ENCODE results near the gene PLXND1.

Gene PLXND1

DNA sequence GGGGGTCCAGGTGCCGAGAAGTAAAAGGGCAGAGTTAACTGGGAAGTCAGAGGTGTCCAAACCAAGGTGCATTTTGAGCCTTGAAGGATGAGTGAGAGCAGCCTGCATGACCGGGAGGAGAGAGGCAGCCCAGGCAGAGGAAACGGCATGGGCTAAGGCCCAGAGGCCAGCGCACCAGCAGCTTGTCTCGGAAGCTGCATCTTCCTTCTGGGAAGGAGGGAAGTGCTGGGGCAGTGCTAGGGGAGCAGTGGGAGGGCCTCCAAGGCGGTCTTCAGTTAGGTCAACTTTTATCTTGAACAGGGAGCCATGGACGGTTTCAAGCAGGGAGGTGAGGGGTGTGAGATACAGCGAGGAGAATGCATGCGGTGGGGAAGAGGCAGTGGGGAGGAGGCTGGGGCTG is 62.5 kb downstream of the PLXND1 start:
- no peak for DNase-seq

DNA sequence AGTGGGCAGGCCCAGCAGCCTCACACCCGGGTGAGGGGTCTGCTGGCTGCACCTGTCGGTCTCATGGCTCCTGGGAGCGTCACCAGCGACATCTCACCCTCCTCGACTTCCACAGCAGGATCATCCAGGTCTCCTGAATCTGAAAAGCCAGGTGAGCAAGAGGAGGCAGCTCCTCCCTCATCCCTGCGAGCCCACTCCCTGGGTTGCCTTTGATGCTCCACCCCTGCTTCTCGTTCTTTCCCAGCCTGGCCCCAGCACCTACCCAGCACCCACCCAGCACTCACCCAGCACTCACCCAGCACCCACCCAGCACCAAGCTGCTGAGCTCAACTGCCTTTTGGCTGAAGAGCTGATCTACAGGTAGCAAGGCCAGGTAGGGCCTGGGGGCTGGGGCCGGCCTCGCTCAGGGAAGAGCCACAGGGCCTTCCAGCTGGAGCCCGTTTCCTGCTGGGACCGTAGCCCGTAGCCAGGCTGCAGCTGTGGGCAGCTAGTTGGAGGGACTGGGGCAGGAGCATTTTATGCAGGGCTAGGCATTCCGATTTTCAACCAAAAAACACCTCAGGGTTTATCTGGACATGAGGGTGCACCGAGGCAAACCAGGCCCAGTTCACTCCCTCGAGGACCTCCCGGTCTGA is 63.2 kb downstream of the PLXND1 start, which contains the start of gene H1-8:
TSS of gene H1-8 (plus strand) at position 20 of the 635 bp plus-strand sequence. CDS start at position 64, 44 bp downstream.
- DNase-seq: no peak

DNA sequence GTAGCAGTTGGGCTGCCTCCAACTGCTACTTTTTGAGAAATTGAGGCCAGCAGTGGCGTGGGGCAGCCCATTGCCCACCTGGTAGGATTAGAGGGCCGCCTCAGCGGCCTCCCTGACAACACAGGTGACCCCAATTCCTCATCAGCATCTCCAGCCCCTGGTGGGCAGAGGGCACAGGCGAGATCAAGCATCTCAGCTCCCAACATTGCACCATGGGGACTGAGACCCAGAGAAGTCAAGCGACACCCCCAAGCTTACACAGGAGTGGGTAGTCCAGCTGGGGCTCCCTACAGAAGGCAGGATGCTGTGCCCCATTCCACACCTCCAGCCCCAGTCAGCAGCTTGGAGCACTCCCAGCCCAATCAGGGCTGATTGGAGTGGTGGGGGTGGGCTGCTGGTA is 63.7 kb downstream of the PLXND1 start:
- DNase-seq: no peak

DNA sequence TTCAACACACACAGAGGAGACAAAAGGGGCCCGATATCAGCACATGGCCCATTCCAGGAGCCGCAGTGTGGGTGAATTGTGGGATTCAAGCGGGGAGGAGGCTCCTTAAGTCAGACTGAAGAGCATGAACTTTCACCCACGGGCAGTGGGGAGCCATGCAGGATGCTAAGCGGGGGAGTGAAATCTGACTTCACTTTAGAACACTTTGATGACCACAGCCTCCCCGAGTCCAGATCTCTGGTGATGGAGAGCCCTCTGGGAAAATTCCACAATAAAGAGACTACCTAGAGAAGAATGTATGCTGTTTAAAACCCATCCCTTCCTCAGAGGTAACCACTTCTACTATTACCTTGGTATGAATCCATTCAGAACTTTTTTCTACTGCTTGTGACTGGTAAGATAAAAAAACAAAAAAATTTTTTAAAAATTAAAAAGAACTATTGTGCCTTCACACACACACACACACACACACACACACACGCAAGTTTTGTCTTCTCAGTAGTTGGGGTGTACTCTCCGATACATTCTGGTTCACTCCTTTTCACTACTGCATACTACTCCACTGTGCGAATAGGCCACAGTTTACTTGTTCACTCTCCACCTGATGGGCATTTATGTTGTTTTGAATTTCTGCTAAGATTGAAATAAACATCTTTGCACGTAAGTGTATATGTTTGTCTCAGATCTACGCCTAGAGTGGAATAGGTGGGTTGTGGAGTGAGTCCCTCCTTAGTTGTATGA is 65.5 kb downstream of the PLXND1 start:
- no peak for DNase-seq

DNA sequence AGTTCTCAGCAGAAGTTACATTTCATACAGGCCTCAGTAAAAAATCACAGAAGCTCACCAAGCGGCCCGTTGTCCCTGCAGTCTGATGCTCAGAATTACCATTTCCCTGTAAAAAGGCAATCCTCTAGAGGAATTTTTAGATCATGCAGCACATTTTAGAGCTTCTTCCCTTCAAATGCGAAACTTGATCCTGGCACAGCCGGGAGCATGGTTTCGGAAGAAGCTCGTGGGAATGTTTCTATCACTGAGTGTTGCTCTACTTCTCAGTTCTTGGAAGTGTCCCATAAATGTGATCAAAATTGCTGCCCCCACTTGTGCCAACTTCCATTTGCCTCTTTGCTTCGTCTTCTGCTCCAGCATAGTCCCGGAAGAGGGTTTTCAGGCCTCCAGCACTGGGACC is 67.3 kb downstream of the PLXND1 start:
- DNase-seq: no peak

DNA sequence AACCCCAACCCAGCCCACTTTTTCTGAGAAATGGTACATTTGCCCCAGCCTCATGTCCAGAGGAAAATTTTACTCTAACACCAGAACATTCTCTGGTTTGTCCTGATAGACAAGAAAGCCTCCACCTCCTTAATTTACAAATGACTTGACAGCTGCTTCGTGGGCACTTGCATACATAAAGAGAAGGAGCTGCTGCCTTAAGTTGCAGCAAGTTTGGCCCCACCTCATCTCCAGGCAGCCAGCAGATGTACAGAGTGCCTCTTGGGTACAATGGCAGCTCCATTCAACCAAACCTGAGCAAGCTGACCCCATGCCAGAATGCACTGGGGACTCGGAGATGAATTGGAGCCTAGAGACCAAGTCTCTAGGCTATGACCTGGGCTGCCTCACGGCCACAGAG is 69.7 kb downstream of the PLXND1 start:
- no peak for DNase-seq

DNA sequence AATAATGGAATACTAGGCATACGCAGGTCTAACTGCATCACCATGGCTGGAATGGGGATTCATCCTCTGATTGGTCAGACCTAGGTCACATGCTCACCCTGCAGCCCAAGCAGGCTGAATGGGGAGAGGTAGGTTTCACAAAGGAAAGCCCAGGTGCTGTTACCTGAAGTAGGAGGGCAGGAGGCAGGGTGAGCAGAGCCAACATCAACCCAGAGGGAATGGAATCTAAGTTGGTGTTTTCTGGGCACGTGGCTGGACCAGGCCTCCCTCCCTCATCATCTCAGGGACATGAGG is 70.2 kb downstream of the PLXND1 start:
- no peak for DNase-seq

DNA sequence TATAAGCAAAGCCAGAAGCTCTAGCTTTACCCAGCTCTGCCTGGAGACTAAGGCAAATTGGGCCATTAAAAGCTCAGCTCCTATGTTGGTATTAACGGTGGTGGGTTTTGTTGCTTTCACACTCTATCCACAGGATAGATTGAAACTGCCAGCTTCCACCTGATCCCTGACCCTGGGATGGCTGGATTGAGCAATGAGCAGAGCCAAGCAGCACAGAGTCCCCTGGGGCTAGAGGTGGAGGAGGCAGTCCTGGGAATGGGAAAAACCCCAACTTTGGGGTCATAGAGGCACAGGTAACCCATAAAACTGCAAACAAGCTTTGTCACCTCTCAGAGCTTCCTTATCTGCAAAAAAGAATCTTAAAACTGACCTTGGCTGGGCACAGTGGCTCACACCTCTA is 71.4 kb downstream of the PLXND1 start:
- no peak for DNase-seq

DNA sequence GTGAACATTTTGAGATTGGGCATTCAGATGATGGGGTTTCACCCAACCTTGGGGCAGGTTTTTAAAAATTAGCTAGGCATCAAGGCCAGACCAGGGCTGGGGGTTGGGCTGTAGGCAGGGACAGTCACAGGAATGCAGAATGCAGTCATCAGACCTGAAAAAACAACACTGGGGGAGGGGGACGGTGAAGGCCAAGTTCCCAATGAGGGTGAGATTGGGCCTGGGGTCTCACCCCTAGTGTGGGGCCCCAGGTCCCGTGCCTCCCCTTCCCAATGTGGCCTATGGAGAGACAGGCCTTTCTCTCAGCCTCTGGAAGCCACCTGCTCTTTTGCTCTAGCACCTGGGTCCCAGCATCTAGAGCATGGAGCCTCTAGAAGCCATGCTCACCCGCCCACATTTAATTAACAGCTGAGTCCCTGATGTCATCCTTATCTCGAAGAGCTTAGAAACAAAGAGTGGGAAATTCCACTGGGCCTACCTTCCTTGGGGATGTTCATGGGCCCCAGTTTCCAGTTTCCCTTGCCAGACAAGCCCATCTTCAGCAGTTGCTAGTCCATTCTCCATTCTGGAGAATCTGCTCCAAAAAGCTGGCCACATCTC is 71.9 kb downstream of the PLXND1 start:
- no peak for DNase-seq

DNA sequence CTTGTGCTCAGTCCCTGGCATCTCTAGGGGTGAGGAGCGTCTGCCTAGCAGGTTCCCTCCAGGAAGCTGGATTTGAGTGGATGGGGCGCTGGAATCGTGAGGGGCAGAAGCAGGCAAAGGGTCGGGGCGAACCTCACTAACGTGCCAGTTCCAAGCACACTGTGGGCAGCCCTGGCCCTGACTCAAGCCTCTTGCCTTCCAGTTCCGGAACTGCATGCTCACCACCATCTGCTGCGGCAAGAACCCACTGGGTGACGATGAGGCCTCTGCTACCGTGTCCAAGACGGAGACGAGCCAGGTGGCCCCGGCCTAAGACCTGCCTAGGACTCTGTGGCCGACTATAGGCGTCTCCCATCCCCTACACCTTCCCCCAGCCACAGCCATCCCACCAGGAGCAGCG is 73.1 kb downstream of the PLXND1 start:
- no peak for DNase-seq

DNA sequence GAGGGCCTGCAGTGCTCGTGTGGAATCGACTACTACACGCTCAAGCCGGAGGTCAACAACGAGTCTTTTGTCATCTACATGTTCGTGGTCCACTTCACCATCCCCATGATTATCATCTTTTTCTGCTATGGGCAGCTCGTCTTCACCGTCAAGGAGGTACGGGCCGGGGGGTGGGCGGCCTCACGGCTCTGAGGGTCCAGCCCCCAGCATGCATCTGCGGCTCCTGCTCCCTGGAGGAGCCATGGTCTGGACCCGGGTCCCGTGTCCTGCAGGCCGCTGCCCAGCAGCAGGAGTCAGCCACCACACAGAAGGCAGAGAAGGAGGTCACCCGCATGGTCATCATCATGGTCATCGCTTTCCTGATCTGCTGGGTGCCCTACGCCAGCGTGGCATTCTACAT is 74.2 kb downstream of the PLXND1 start:
- DNase-seq: no peak

DNA sequence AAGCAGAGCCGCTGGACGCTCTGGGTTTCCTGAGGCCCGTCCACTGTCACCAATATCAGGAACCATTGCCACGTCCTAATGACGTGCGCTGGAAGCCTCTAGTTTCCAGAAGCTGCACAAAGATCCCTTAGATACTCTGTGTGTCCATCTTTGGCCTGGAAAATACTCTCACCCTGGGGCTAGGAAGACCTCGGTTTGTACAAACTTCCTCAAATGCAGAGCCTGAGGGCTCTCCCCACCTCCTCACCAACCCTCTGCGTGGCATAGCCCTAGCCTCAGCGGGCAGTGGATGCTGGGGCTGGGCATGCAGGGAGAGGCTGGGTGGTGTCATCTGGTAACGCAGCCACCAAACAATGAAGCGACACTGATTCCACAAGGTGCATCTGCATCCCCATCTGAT is 74.8 kb downstream of the PLXND1 start:
- DNase-seq: no peak

DNA sequence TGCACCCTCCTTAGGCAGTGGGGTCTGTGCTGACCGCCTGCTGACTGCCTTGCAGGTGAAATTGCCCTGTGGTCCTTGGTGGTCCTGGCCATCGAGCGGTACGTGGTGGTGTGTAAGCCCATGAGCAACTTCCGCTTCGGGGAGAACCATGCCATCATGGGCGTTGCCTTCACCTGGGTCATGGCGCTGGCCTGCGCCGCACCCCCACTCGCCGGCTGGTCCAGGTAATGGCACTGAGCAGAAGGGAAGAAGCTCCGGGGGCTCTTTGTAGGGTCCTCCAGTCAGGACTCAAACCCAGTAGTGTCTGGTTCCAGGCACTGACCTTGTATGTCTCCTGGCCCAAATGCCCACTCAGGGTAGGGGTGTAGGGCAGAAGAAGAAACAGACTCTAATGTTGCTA is 75.7 kb downstream of the PLXND1 start:
- no peak for DNase-seq

DNA sequence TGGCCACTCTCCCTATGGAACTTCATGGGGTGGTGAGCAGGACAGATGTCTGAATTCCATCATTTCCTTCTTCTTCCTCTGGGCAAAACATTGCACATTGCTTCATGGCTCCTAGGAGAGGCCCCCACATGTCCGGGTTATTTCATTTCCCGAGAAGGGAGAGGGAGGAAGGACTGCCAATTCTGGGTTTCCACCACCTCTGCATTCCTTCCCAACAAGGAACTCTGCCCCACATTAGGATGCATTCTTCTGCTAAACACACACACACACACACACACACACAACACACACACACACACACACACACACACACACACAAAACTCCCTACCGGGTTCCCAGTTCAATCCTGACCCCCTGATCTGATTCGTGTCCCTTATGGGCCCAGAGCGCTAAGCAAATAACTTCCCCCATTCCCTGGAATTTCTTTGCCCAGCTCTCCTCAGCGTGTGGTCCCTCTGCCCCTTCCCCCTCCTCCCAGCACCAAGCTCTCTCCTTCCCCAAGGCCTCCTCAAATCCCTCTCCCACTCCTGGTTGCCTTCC is 76.2 kb downstream of the PLXND1 start:
- DNase-seq: no peak

DNA sequence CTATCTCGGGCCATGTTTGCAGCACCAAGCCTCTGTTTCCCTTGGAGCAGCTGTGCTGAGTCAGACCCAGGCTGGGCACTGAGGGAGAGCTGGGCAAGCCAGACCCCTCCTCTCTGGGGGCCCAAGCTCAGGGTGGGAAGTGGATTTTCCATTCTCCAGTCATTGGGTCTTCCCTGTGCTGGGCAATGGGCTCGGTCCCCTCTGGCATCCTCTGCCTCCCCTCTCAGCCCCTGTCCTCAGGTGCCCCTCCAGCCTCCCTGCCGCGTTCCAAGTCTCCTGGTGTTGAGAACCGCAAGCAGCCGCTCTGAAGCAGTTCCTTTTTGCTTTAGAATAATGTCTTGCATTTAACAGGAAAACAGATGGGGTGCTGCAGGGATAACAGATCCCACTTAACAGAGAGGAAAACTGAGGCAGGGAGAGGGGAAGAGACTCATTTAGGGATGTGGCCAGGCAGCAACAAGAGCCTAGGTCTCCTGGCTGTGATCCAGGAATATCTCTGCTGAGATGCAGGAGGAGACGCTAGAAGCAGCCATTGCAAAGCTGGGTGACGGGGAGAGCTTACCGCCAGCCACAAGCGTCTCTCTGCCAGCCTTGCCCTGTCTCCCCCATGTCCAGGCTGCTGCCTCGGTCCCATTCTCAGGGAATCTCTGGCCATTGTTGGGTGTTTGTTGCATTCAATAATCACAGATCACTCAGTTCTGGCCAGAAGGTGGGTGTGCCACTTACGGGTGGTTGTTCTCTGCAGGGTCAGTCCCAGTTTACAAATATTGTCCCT is 76.9 kb downstream of the PLXND1 start:
- DNase-seq: no peak

DNA sequence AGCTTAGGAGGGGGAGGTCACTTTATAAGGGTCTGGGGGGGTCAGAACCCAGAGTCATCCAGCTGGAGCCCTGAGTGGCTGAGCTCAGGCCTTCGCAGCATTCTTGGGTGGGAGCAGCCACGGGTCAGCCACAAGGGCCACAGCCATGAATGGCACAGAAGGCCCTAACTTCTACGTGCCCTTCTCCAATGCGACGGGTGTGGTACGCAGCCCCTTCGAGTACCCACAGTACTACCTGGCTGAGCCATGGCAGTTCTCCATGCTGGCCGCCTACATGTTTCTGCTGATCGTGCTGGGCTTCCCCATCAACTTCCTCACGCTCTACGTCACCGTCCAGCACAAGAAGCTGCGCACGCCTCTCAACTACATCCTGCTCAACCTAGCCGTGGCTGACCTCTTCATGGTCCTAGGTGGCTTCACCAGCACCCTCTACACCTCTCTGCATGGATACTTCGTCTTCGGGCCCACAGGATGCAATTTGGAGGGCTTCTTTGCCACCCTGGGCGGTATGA is 77.8 kb downstream of the PLXND1 start, which contains the start of gene RHO:
TSS of gene RHO (plus strand) at position 51 of the 512 bp plus-strand sequence. CDS start at position 146, 95 bp downstream.
- no peak for DNase-seq

DNA sequence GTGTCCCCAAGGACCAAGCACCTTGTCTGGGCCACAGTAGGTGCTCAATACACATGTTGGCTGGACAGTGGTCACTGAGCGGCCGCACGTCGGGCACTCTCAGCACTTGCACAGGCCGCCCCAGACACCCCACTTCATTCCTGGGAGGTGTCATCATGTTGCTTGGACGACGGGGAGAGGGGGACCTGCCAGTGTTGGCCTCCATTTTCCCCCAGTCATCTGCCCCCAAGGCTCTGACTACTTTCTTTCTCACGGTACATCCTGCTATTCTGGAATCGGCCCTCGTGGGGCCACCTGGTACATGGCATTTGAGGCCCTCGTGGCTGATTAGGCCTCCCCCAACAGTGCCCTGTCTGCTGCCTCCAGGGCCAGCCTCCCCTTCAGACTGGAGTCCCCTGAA is 79.2 kb downstream of the PLXND1 start:
- no peak for DNase-seq

DNA sequence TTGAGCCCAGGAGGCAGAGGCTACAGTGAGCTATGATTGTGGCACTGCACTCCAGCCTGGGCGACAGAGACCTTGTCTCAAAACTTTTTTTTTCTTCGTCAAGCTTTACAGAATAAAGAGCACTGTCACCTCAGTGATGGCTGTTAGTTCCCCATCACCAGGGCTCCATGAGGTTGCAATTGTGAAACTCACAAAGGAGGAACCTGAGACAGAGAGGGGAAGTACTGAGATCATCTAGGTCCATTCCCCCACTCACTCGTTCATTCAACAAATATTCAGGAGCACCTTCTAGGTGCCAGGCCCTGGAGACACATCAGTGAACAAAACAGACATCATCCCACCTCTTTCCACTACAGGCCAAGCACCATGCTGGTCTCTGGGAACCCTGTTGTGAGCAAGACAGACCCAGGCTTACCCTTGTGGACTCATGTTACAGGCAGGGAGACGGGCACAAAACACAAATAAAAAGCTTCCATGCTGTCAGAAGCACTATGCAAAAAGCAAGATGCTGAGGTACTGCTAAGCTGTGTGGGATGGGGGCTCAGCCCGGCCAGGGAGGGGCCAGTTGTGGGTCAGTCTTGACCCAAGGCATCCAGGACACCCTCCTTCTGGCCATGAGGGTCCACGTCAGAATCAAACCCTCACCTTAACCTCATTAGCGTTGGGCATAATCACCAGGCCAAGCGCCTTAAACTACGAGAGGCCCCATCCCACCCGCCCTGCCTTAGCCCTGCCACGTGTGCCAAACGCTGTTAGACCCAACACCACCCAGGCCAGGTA is 80.2 kb downstream of the PLXND1 start:
- no peak for DNase-seq

DNA sequence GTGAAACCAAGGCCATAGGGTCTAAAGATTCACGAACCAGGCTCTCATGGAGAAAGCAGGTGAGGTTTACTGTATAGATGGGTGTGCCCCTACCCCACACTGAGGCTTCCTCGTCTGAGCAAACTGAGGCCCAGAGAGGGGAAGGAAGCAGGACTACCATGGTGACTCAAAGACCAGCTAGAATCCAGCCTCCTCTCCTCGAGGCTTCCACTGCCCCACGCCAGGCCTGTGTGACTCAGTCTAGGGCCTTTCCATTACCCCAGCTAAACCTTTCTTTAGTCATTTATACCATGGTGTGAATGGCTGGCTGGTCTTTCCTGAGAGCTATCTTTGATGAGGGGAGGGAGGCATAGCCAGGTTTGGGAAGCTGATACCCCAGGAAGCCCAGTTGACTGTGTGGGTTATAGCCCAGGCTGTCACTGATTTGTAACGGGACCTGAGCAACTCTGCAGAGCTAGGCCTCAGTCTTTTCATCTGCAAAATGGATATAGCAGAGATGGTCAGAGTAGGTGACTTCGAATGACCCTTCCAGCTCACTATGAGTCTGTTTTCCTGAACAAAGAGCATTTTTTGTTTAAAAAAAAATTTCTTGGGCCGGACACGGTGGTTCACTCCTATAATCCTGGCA is 81.0 kb downstream of the PLXND1 start:
- DNase-seq: no peak

DNA sequence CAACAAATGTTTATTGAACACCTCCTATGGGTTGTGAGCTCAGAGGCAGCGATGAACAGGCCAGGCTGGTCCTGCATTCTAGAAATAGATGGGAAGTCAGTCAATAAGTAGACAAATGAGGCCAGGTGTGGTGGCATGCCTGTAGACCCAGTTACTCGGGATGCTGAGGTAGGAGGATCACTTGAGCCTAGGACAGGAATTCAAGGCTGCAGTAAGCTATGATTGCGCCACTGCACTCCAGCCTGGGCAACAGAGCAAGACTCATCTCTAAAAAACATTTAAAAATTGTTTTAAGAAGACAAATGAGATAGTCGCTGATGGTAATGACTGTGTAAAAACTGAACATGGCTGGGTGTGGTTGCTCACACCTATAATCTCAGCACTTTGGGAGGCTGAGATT is 82.4 kb downstream of the PLXND1 start:
- no peak for DNase-seq

DNA sequence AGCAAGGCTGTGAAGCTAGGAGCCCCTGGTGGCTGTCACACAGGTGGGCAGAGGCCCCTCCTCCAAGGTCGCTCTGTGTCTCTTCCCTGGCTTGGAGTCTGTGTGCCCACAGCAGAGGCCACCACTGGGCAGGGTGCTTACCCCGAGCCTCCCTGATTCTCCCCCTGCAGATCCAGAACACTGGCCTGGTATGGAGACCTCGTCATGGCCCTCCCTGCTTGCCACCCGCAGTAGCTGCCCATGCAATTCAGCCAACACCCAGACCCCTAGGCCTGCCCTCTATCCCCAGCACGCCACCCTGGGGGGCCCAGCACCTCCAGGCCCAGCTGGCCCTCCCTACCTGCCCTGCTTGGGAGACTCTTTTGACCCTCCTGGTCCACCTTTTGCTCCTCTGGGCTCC is 83.5 kb downstream of the PLXND1 start:
- no peak for DNase-seq

DNA sequence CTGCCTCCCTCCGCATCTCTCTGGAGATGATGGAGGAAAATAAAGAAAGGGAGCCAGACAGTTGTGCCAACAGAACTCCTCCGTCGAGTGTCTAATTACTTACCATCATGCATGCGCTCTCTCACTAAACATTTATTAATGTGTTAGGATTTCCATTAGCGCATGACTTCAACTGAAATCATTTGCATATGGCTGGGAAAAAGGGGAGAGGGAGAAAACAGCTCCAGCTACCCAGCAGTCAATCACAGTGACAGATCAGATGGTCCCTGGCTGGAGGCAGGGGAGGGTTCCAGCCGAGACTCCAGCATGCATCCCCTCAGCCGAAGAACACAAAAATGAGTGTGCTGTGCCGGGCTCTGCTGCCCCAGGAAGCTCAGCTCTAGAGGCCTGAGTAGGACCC is 84.9 kb downstream of the PLXND1 start:
- DNase-seq: no peak

Measured in stimulated activated CD8-positive, alpha-beta memory T cell treated with anti-CD3 and anti-CD28 coated beads, Interleukin-4, amount 100 ng/mL, for 48 hours (primary cell).